Stimulated activated CD8-positive, alpha-beta memory T cell treated with anti-CD3 and anti-CD28 coated beads, Interleukin-7, amount 100 ng/mL, for 4 hours (primary cell): Measurements from ENCODE around the gene LMO1.

Source experiments
- DNase-seq, 2 donors: peaks; one replicate each; pipeline ENCODE4 v3.0.0-alpha.2; 2020; ENCODE audit warnings: low read depth in 2 of 2

The LMO1 gene

GRCh38 chr11:8225589-8226036, 38.1 kb downstream of the LMO1 start:
- peak; percentile 36 to 43 for DNase-seq

- no peak for DNase-seq
Measured at GRCh38 chr11:8224711-8225110, 39.0 kb downstream of the LMO1 start.

GRCh38 chr11:8224161-8224591, 39.5 kb downstream of the LMO1 start:
- DNase-seq, result no peak

- DNase-seq, result no peak
Measured at GRCh38 chr11:8223513-8223900, 40.2 kb downstream of the LMO1 start.

GRCh38 chr11:8222820-8223512, 40.7 kb downstream of the LMO1 start:
- no peak for DNase-seq

GRCh38 chr11:8221917-8222495, 41.7 kb downstream of the LMO1 start:
- no peak for DNase-seq

GRCh38 chr11:8221046-8221723, 42.5 kb downstream of the LMO1 start:
- no peak for DNase-seq

GRCh38 chr11:8220261-8221045, 43.2 kb downstream of the LMO1 start:
- no peak for DNase-seq

- no peak for DNase-seq
Measured at GRCh38 chr11:8219257-8220021, 44.2 kb downstream of the LMO1 start.

- no peak for DNase-seq
Measured at GRCh38 chr11:8218840-8219239, 44.8 kb downstream of the LMO1 start.

GRCh38 chr11:8218409-8218808, 45.3 kb downstream of the LMO1 start:
- DNase-seq, result no peak

- no peak for DNase-seq
Measured at GRCh38 chr11:8217926-8218325, 45.8 kb downstream of the LMO1 start.

- DNase-seq, result no peak
Measured at GRCh38 chr11:8217136-8217535, 46.5 kb downstream of the LMO1 start.

GRCh38 chr11:8213376-8213775, 50.3 kb downstream of the LMO1 start:
- DNase-seq, result no peak

GRCh38 chr11:8209208-8209807, 54.4 kb downstream of the LMO1 start:
- no peak for DNase-seq

GRCh38 chr11:8207080-8208000, 56.3 kb downstream of the LMO1 start:
- no peak for DNase-seq

- no peak for DNase-seq
Measured at GRCh38 chr11:8206251-8207079, 57.2 kb downstream of the LMO1 start.

GRCh38 chr11:8205566-8205965, 58.1 kb downstream of the LMO1 start:
- no peak for DNase-seq

- DNase-seq, result no peak
Measured at GRCh38 chr11:8204596-8204995, 59.1 kb downstream of the LMO1 start.
